ENCODE measurements around the gene SFXN1.
"Not testable (repeated sequence)": the region's sequence is repeated elsewhere in the genome, so short reads cannot be mapped to it uniquely, and the experiment has no call there.

SFXN1 gene

GRCh38 chr5:175534070-175534932 is 55.9 kb downstream of the SFXN1 start:
- Histone ChIP-seq H3K27me3 (ENCODE audit: control insufficient read depth in 5 of 5, insufficient read depth in 4 of 5, low read length in 5 of 5) (no peaks in the 10 kb centered on the region), H3K27ac (ENCODE audit: low read depth, low read length) (no peak overlapping the region), H3K9ac (ENCODE audit: low read length in 5 of 5) (no peak overlapping the region), H3K36me3 (ENCODE audit: control insufficient read depth in 5 of 5, insufficient read depth in 5 of 5, low read length in 5 of 5) (peaks cover 0 to 7% (median 0%) of the 10 kb centered on the region in 5 donors), H3K4me3 (ENCODE audit: low read depth in 1 of 5, low read length in 5 of 5) (no peak overlapping the region), H3K9me3 (ENCODE audit: control insufficient read depth in 5 of 5, low read length in 5 of 5) (no peaks in the 10 kb centered on the region), H3K4me1 (ENCODE audit: control insufficient read depth in 5 of 5, insufficient read depth in 5 of 5, low read length in 5 of 5) (peaks cover 0 to 5% (median 4%) of the 10 kb centered on the region in 5 donors)

GRCh38 chr5:175535331-175535730 is 57.0 kb downstream of the SFXN1 start:
- not testable (repeated sequence) for H3K9ac ChIP-seq (ENCODE audit: low read length in 5 of 5); H3K9me3 ChIP-seq (ENCODE audit: control insufficient read depth in 5 of 5, low read length in 5 of 5); H3K27ac ChIP-seq (ENCODE audit: low read depth, low read length); H3K4me3 ChIP-seq (ENCODE audit: low read depth in 1 of 5, low read length in 5 of 5); H3K36me3 ChIP-seq (ENCODE audit: control insufficient read depth in 5 of 5, insufficient read depth in 5 of 5, low read length in 5 of 5); H3K4me1 ChIP-seq (ENCODE audit: control insufficient read depth in 5 of 5, insufficient read depth in 5 of 5, low read length in 5 of 5); H3K27me3 ChIP-seq (ENCODE audit: control insufficient read depth in 5 of 5, insufficient read depth in 4 of 5, low read length in 5 of 5)

- Histone ChIP-seq H3K4me3 (ENCODE audit: low read depth in 1 of 5, low read length in 5 of 5) (no peak overlapping the region), H3K27ac (ENCODE audit: low read depth, low read length) (no peak overlapping the region), H3K27me3 (ENCODE audit: control insufficient read depth in 5 of 5, insufficient read depth in 4 of 5, low read length in 5 of 5) (no peaks in the 10 kb centered on the region), H3K36me3 (ENCODE audit: control insufficient read depth in 5 of 5, insufficient read depth in 5 of 5, low read length in 5 of 5) (no peaks in the 10 kb centered on the region), H3K9ac (ENCODE audit: low read length in 5 of 5) (no peak overlapping the region), H3K4me1 (ENCODE audit: control insufficient read depth in 5 of 5, insufficient read depth in 5 of 5, low read length in 5 of 5) (peaks cover 0 to 5% (median 4%) of the 10 kb centered on the region in 5 donors), H3K9me3 (ENCODE audit: control insufficient read depth in 5 of 5, low read length in 5 of 5) (no peaks in the 10 kb centered on the region)
These were observed 57.4 kb downstream of the SFXN1 start for GRCh38 chr5:175535796-175536195.

GRCh38 chr5:175538576-175538975 is 60.2 kb downstream of the SFXN1 start:
- H3K9me3 ChIP-seq (ENCODE audit: control insufficient read depth in 5 of 5, low read length in 5 of 5) = no peaks in the 10 kb centered on the region
- no peaks in the 10 kb centered on the region for H3K36me3 ChIP-seq (ENCODE audit: control insufficient read depth in 5 of 5, insufficient read depth in 5 of 5, low read length in 5 of 5)
- H3K4me1 ChIP-seq (ENCODE audit: control insufficient read depth in 5 of 5, insufficient read depth in 5 of 5, low read length in 5 of 5) = peaks cover 2 to 22% (median 19%) of the 10 kb centered on the region in 5 donors
- no peak overlapping the region for H3K9ac ChIP-seq (ENCODE audit: low read length in 5 of 5)
- no peak overlapping the region for H3K4me3 ChIP-seq (ENCODE audit: low read depth in 1 of 5, low read length in 5 of 5)
- no peaks in the 10 kb centered on the region for H3K27me3 ChIP-seq (ENCODE audit: control insufficient read depth in 5 of 5, insufficient read depth in 4 of 5, low read length in 5 of 5)
- no peak overlapping the region for H3K27ac ChIP-seq (ENCODE audit: low read depth, low read length)

DNA sequence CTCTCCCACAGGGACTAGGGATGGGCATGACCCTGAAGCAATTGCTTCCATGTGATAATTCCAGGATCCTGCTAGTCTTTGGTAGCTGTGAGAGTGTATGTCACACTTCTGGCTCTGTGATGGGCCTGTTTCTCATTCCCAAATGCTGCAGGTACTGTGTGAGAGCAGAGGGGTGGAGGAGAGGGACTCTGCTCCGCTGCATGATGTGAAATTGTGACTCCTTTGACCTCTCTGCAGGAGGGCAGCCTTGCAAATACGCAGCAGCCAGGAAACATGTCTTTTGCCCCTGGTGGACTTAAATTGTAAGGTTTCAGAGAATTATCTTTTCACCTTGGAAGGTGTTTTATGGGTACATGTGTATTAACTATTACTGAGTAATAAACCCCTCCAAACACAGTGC is 61.6 kb downstream of the SFXN1 start:
- no peak overlapping the region for H3K27ac ChIP-seq (ENCODE audit: low read depth, low read length)
- H3K9ac ChIP-seq (ENCODE audit: low read length in 5 of 5) = no peak overlapping the region
- H3K4me1 ChIP-seq (ENCODE audit: control insufficient read depth in 5 of 5, insufficient read depth in 5 of 5, low read length in 5 of 5) = peaks cover 2 to 18% (median 14%) of the 10 kb centered on the region in 5 donors
- no peaks in the 10 kb centered on the region for H3K27me3 ChIP-seq (ENCODE audit: control insufficient read depth in 5 of 5, insufficient read depth in 4 of 5, low read length in 5 of 5)
- H3K9me3 ChIP-seq (ENCODE audit: control insufficient read depth in 5 of 5, low read length in 5 of 5) = no peaks in the 10 kb centered on the region
- no peaks in the 10 kb centered on the region for H3K36me3 ChIP-seq (ENCODE audit: control insufficient read depth in 5 of 5, insufficient read depth in 5 of 5, low read length in 5 of 5)
- H3K4me3 ChIP-seq (ENCODE audit: low read depth in 1 of 5, low read length in 5 of 5) = no peak overlapping the region

DNA sequence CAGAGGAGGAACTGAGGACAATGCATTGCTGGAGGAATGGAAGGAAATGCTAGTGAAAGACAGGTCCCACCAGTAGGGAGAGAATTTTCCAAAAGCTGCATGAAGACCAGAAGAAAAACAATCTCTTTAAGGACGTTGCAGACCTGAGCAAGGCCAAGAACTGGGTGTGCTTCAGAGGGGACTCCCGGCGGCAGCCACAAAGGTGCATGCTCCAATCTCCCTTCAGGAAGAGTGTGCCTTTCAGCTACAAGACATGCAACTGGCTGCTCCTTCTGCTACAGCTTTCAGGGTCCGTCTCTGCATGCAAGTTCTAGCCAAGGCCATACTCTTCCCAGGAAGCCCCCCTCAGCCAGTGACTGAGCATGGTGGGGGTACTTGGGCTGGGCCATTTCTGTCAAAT is 62.9 kb downstream of the SFXN1 start:
- no peak overlapping the region for H3K4me3 ChIP-seq (ENCODE audit: low read depth in 1 of 5, low read length in 5 of 5)
- peaks cover 0 to 4% (median 0%) of the 10 kb centered on the region in 5 donors for H3K27me3 ChIP-seq (ENCODE audit: control insufficient read depth in 5 of 5, insufficient read depth in 4 of 5, low read length in 5 of 5)
- H3K4me1 ChIP-seq (ENCODE audit: control insufficient read depth in 5 of 5, insufficient read depth in 5 of 5, low read length in 5 of 5) = peaks cover 2 to 18% (median 14%) of the 10 kb centered on the region in 5 donors
- H3K36me3 ChIP-seq (ENCODE audit: control insufficient read depth in 5 of 5, insufficient read depth in 5 of 5, low read length in 5 of 5) = no peaks in the 10 kb centered on the region
- no peaks in the 10 kb centered on the region for H3K9me3 ChIP-seq (ENCODE audit: control insufficient read depth in 5 of 5, low read length in 5 of 5)
- no peak overlapping the region for H3K9ac ChIP-seq (ENCODE audit: low read length in 5 of 5)
- no peak overlapping the region for H3K27ac ChIP-seq (ENCODE audit: low read depth, low read length)

DNA sequence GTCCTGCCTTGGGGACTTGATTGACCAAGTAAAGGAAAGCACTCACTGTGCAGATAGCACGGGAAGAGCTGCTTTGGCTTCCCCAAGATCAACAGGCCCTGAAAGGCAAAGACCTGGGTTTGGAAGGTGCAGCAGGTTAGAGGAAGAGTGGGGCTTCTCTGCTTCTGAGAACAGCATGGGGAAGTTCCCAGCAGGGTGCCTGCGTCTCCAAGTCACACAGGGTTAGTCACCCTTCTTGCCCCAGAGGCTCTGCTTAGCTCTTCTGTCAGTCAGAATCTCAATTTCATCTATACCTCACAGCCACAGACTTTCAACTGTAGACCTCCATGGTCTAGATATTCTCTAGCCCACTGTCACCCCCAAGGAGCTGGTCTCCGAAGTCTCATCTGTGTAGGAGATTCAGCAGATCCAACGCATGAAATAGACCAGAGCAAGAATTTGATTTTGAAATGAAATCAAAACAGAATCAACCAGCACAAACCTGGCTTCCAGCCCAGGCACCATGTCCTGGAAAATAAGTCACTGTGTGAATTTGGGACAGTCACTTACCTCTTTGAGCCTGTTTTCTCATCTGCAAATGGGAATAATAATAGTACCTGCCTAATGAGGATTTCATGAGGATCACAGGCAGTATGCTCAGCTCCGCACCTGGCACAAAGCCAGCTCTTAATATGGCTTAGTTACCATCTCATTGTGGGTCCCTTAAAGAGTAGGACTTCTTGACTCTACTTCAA is 64.0 kb downstream of the SFXN1 start:
- H3K36me3 ChIP-seq (ENCODE audit: control insufficient read depth in 5 of 5, insufficient read depth in 5 of 5, low read length in 5 of 5) = no peaks in the 10 kb centered on the region
- H3K9me3 ChIP-seq (ENCODE audit: control insufficient read depth in 5 of 5, low read length in 5 of 5) = no peaks in the 10 kb centered on the region
- H3K27me3 ChIP-seq (ENCODE audit: control insufficient read depth in 5 of 5, insufficient read depth in 4 of 5, low read length in 5 of 5) = peaks cover 1 to 11% (median 2%) of the 10 kb centered on the region in 5 donors
- no peak overlapping the region for H3K4me3 ChIP-seq (ENCODE audit: low read depth in 1 of 5, low read length in 5 of 5)
- H3K27ac ChIP-seq (ENCODE audit: low read depth, low read length) = no peak overlapping the region
- H3K4me1 ChIP-seq (ENCODE audit: control insufficient read depth in 5 of 5, insufficient read depth in 5 of 5, low read length in 5 of 5) = peaks cover 2 to 18% (median 14%) of the 10 kb centered on the region in 5 donors
- no peak overlapping the region for H3K9ac ChIP-seq (ENCODE audit: low read length in 5 of 5)

- no peak overlapping the region for H3K9ac ChIP-seq (ENCODE audit: low read length in 5 of 5)
- H3K9me3 ChIP-seq (ENCODE audit: control insufficient read depth in 5 of 5, low read length in 5 of 5) = no peaks in the 10 kb centered on the region
- no peak overlapping the region for H3K27ac ChIP-seq (ENCODE audit: low read depth, low read length)
- H3K4me1 ChIP-seq (ENCODE audit: control insufficient read depth in 5 of 5, insufficient read depth in 5 of 5, low read length in 5 of 5) = peaks cover 2 to 18% (median 14%) of the 10 kb centered on the region in 5 donors
- H3K4me3 ChIP-seq (ENCODE audit: low read depth in 1 of 5, low read length in 5 of 5) = no peak overlapping the region
- H3K36me3 ChIP-seq (ENCODE audit: control insufficient read depth in 5 of 5, insufficient read depth in 5 of 5, low read length in 5 of 5) = no peaks in the 10 kb centered on the region
- peaks cover 2 to 12% (median 4%) of the 10 kb centered on the region in 5 donors for H3K27me3 ChIP-seq (ENCODE audit: control insufficient read depth in 5 of 5, insufficient read depth in 4 of 5, low read length in 5 of 5)
These were observed 64.5 kb downstream of the SFXN1 start for GRCh38 chr5:175542966-175543235.

GRCh38 chr5:175544108-175544511 is 65.8 kb downstream of the SFXN1 start:
- Histone ChIP-seq H3K9ac (ENCODE audit: low read length in 5 of 5) (no peak overlapping the region), H3K4me3 (ENCODE audit: low read depth in 1 of 5, low read length in 5 of 5) (no peak overlapping the region), H3K27ac (ENCODE audit: low read depth, low read length) (no peak overlapping the region), H3K36me3 (ENCODE audit: control insufficient read depth in 5 of 5, insufficient read depth in 5 of 5, low read length in 5 of 5) (no peaks in the 10 kb centered on the region), H3K27me3 (ENCODE audit: control insufficient read depth in 5 of 5, insufficient read depth in 4 of 5, low read length in 5 of 5) (peaks cover 8 to 12% (median 8%) of the 10 kb centered on the region in 5 donors), H3K4me1 (ENCODE audit: control insufficient read depth in 5 of 5, insufficient read depth in 5 of 5, low read length in 5 of 5) (peaks cover 2 to 18% (median 14%) of the 10 kb centered on the region in 5 donors), H3K9me3 (ENCODE audit: control insufficient read depth in 5 of 5, low read length in 5 of 5) (no peaks in the 10 kb centered on the region)

DNA sequence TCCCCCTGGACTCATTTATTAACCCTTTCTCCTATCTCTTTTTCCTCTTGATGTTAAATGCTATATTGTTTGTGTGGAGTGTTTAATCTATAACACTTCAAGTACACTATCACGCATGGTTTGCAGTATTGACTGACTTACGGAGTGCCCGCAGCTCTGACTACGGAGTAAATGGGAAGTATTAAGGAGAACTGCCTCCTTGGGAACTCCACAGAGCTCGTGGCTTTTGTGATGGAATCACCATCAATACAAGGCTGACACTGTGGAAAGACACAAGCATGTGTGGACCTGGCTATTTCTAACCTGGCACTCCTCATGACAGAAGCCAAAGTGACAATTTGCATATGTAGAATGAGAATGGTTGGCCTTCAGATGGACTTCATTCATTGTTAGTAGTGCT is 66.2 kb downstream of the SFXN1 start:
- H3K4me1 ChIP-seq (ENCODE audit: control insufficient read depth in 5 of 5, insufficient read depth in 5 of 5, low read length in 5 of 5) = peaks cover 2 to 18% (median 14%) of the 10 kb centered on the region in 5 donors
- no peaks in the 10 kb centered on the region for H3K36me3 ChIP-seq (ENCODE audit: control insufficient read depth in 5 of 5, insufficient read depth in 5 of 5, low read length in 5 of 5)
- no peak overlapping the region for H3K4me3 ChIP-seq (ENCODE audit: low read depth in 1 of 5, low read length in 5 of 5)
- peaks cover 8 to 12% (median 10%) of the 10 kb centered on the region in 5 donors for H3K27me3 ChIP-seq (ENCODE audit: control insufficient read depth in 5 of 5, insufficient read depth in 4 of 5, low read length in 5 of 5)
- H3K27ac ChIP-seq (ENCODE audit: low read depth, low read length) = no peak overlapping the region
- no peaks in the 10 kb centered on the region for H3K9me3 ChIP-seq (ENCODE audit: control insufficient read depth in 5 of 5, low read length in 5 of 5)
- no peak overlapping the region for H3K9ac ChIP-seq (ENCODE audit: low read length in 5 of 5)

All from subcutaneous abdominal adipose tissue (tissue), 5 donors.